ENCODE data around the gene SMURF1. TPM values are rescaled to one million over a fixed set of nuclear protein-coding genes. Genes with fewer than 3 reads are reported as not detected.

Gene SMURF1
- total and polyA plus RNA-seq, 4 donors: 2.9 to 16.8 (median 5.9) TPM

GRCh38 chr7:99083733-99084132, 60.2 kb downstream of the SMURF1 start:
- no peak for DNase-seq (ENCODE audit: low spot score)

More at GRCh38 chr7:99083733-99084132, 60.2 kb downstream of the SMURF1 start:
- H3K4me3 ChIP-seq (ENCODE audit: low read depth in 1 of 3, low read length in 3 of 3): no peak overlapping the region
- H3K27me3 ChIP-seq (ENCODE audit: control insufficient read depth in 4 of 4, insufficient read depth in 4 of 4, low read length in 3 of 4): no peaks in the 10 kb centered on the region
- TF ChIP-seq NR2F2 (IDR thresholded peaks at IDR 0.05) (no peak), JUND (IDR thresholded peaks at IDR 0.05) (no peak), ATF3 (IDR thresholded peaks at IDR 0.05) (no peak), HNF4G (IDR thresholded peaks at IDR 0.05) (no peak), CTCF (IDR thresholded peaks at IDR 0.05; ENCODE audit: low read depth, low read length, missing input control) (no peak), TAF1 (conservative IDR thresholded peaks at IDR 0.05) (no peak), YY1 (IDR thresholded peaks at IDR 0.05) (no peak), GABPA (IDR thresholded peaks at IDR 0.05 in 1 of 2, conservative IDR thresholded peaks at IDR 0.05 in 1 of 2) (no peak), RXRA (IDR thresholded peaks at IDR 0.05) (no peak), MAX (IDR thresholded peaks at IDR 0.05) (no peak), EGR1 (IDR thresholded peaks at IDR 0.05; ENCODE audit: low read depth in 2 of 2) (no peak), REST (IDR thresholded peaks at IDR 0.05) (no peak), SP1 (IDR thresholded peaks at IDR 0.05) (no peak)
- H3K9ac ChIP-seq (ENCODE audit: low read depth in 1 of 2, low read length in 2 of 2): no peak overlapping the region
- H3K9me3 ChIP-seq (ENCODE audit: control insufficient read depth in 4 of 4, low read length in 3 of 4): no peaks in the 10 kb centered on the region
- peaks cover 3 to 20% (median 10%) of the 10 kb centered on the region in 4 donors for H3K4me1 ChIP-seq (ENCODE audit: control insufficient read depth in 4 of 4, insufficient read depth in 4 of 4, low read length in 3 of 4)
- H3K27ac ChIP-seq (ENCODE audit: low read depth in 1 of 2, low read length in 2 of 2): no peak overlapping the region
- no peaks in the 10 kb centered on the region for H3K36me3 ChIP-seq (ENCODE audit: control insufficient read depth in 4 of 4, insufficient read depth in 3 of 4, low read depth in 1 of 4, low read length in 3 of 4)
- WGBS: 60% methylated on average over 3 of the region's 3 CpGs
